Choroid plexus epithelial cell (primary cell): ENCODE data around the gene KCNAB1.

Experiments
- DNase-seq: peaks from one replicate; pipeline ENCODE4 v3.0.0-alpha.2; 2010; ENCODE audit warnings: low read depth
- H3K4me3 ChIP-seq: 2 replicates; pipeline ENCODE4 v1.5.1; 2011; ENCODE audit warnings: low read depth, mild to moderate bottlenecking, control low read depth, low read length, moderate library complexity
- TF ChIP-seq, protein P1 (sequence below): conservative IDR thresholded peaks from 2 replicates; pipeline ENCODE4 v1.5.1; 2011; ENCODE audit warnings: low read depth, mild to moderate bottlenecking, control low read depth, inconsistent platforms, low read length, moderate library complexity

Gene KCNAB1

DNA sequence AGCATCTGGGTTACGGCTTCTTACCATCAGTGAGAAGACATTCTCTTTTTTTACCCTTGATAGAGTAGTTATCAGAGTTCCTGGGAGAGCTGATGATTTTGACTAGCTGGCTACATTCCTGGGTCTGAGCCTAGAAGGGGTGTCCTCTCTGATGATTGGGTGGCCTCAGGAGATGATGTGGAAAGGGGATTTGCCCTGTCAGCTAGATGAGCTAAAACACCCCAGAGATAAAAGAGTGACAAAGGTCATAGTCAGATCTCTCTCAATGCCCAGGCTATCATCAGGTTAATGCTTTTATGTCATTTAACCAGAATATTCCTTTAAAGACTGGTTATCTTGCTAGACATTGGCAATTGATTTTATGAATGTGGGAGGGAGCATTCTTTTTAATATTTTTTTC is 130.2 kb downstream of the KCNAB1 start:
- TF ChIP-seq, protein P1, sequence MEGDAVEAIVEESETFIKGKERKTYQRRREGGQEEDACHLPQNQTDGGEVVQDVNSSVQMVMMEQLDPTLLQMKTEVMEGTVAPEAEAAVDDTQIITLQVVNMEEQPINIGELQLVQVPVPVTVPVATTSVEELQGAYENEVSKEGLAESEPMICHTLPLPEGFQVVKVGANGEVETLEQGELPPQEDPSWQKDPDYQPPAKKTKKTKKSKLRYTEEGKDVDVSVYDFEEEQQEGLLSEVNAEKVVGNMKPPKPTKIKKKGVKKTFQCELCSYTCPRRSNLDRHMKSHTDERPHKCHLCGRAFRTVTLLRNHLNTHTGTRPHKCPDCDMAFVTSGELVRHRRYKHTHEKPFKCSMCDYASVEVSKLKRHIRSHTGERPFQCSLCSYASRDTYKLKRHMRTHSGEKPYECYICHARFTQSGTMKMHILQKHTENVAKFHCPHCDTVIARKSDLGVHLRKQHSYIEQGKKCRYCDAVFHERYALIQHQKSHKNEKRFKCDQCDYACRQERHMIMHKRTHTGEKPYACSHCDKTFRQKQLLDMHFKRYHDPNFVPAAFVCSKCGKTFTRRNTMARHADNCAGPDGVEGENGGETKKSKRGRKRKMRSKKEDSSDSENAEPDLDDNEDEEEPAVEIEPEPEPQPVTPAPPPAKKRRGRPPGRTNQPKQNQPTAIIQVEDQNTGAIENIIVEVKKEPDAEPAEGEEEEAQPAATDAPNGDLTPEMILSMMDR = no peak
- DNase-seq = no peak
- no peak overlapping the region for H3K4me3 ChIP-seq

DNA sequence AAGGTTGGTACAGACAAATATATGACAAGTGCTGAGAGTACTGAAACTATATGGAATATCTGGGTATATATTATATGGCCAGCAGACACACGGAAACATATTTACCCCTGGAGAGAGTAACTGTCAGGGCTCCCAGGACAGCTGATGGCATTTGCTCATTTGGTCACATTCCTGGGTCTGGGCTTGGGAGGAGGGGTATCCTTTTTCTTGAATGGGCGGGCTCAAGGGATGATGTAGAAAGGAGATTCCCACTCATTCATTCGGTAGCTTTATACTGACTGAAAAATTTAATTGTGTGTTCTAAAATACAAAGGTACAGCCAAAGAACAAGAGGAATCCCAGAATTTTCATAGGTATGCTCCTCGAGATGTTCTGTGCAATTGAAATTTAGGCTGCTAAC is 131.0 kb downstream of the KCNAB1 start:
- no peak overlapping the region for H3K4me3 ChIP-seq
- TF ChIP-seq, protein P1 = no peak
- no peak for DNase-seq

DNA sequence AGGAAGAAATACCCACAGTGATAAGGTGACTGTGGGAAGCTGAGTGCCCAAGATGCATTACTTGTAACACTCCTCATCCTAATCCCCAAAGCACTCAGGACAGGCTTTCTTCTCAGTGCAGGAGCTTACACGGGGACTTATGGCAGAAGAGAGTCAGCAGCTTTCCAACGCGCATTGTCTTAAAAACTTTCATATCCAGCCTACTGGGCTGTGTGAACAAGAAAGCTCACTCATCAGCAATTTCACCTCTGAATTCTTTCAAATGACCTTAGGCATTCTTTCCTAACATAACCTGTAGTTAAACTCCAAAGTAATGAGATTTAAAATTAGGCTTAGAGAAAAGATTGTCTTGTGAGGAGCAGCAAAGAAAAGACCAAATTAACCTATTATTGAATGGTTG is 132.3 kb downstream of the KCNAB1 start:
- TF ChIP-seq, protein P1 = no peak
- no peak overlapping the region for H3K4me3 ChIP-seq
- DNase-seq = peak; percentile 74

DNA sequence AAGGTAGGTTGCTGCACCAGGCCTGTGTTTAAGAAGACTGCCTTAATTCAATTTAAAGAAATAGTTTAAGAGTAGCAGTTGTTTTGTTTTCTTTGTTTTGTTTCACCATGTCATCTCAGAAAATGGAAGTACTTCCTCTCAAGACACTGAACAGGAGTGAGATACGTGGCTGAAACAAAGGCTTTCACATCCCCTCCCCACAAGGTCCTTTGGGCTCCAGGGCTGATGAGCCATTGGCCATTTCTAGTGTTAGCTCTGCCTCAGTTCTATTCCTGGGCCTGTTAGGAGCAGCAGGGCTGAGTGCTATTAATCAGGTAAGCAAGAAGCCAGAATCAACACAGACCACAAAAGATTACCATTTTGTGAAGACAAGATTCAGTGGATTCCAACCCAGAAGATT is 132.8 kb downstream of the KCNAB1 start:
- TF ChIP-seq, protein P1 = no peak
- H3K4me3 ChIP-seq = no peak overlapping the region
- DNase-seq = no peak

DNA sequence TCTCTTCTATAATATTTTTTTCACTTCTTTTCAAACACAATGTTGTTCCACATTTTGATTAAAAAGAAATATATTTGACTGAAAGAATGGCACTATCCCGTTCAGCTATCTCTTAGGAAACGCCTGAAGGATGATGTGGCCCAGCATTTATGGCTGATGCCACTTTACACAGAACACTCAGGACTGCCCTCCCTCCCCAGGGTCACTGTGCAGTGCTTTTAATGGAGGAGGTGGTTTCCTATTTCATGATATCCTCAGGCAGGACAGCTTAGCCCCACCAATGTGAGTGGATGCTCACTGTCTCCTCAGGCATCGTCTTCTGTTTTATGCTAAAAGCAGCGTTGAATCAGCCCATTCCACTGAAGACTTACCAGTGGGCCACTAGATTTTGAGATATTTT is 135.9 kb downstream of the KCNAB1 start:
- no peak overlapping the region for H3K4me3 ChIP-seq
- TF ChIP-seq, protein P1 = no peak
- DNase-seq = no peak

DNA sequence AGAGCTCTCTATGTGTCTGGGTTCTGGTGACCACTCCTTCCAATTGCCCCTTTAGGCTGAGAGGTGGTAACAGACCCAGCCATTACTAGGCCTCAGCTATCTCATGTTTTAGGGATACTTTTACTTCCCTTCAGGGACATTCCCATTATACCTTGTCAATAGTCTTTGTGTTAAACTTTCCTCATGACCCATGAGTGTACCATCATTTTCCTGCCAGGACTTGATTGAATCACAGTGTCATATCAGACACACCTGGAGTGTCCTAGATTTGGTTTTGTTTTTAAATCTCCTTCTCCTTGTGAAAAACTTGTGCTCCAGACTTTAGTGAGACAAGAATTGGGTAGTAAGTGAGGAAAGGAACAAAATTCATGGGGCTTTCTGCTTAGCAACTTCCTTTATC is 136.6 kb downstream of the KCNAB1 start:
- TF ChIP-seq, protein P1 = no peak
- H3K4me3 ChIP-seq = no peak overlapping the region
- no peak for DNase-seq

DNA sequence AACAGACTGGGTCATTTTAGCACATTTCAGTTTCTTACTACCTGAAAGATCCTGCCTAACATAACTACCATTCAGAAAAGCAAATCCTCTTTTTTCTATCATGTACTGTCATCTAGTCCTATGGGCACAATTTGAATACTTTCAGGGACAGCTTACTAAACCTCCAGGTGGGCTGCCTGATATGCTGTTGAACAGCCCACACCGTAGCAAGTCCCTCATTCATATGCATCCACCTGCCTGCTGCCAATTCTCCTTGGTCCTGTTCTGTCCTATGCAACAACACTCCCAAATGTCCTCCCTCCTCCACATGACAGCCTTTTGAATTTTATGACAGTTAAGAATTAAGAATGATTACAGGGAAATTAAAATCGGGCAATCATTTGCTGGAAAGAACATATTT is 137.9 kb downstream of the KCNAB1 start:
- H3K4me3 ChIP-seq = no peak overlapping the region
- no peak for DNase-seq
- TF ChIP-seq, protein P1 = no peak
